ENCODE results near the gene UBE2C. TPM values are rescaled to one million over a fixed set of nuclear protein-coding genes. Genes with fewer than 3 reads are reported as not detected.

The UBE2C gene
- total and polyA plus RNA-seq, 2 donors (not counting 1 experiment from before 2014, with no cell fraction given): 0.54 to 2.4 TPM

- TF ChIP-seq EZH2 (IDR thresholded peaks at IDR 0.05; ENCODE audit: borderline replicate concordance, insufficient read depth, low read depth, low read length, poor library complexity, severe bottlenecking): no peak
- no peak for TF ChIP-seq CTCF (IDR thresholded peaks at IDR 0.05)
- H3K4me1 ChIP-seq (ENCODE audit: control insufficient read depth in 2 of 2, insufficient read depth in 2 of 2, low read length in 2 of 2): peaks cover 9 to 25% of the 10 kb centered on the region in 2 donors
- H3K27me3 ChIP-seq (replicated peaks in 1 of 4; ENCODE audit: control extremely low read depth in 1 of 4, control insufficient read depth in 3 of 4, insufficient read depth in 4 of 4, low read length in 3 of 4): no peaks in the 10 kb centered on the region
- H2AFZ ChIP-seq (ENCODE audit: insufficient read depth, low read depth, low read length, poor library complexity, severe bottlenecking): no peak overlapping the region
- no peaks in the 10 kb centered on the region for H3K79me2 ChIP-seq (ENCODE audit: control insufficient read depth, insufficient read depth, low read length)
- Mint-ChIP-seq H3K27me3 (no peaks in the 10 kb centered on the region), H3K9me3 (ENCODE audit: insufficient read depth) (no peaks in the 10 kb centered on the region), H3K4me3 (no peak overlapping the region), H3K4me1 (peaks cover 18% of the 10 kb centered on the region), H3K27ac (no peak overlapping the region)
- no peak overlapping the region for H3K4me3 ChIP-seq (ENCODE audit: control extremely low read depth in 1 of 5, extremely low read depth in 1 of 5, insufficient read depth in 1 of 5, low read depth in 2 of 5, low read length in 4 of 5)
- ChIA-PET POLR2A (interaction anchor here (0.6 kb wide), 1 partner anchor 22 kb away, joined by 3 read pairs; no protein-coding TSS in a partner anchor), CTCF (no interaction called here)
- no peaks in the 10 kb centered on the region for H4K20me1 ChIP-seq (ENCODE audit: control insufficient read depth, insufficient read depth, low read length, poor library complexity, severe bottlenecking)
- no CpG with 5 or more reads among the region's 1 CpG for WGBS (ENCODE audit: insufficient coverage)
- no peak overlapping the region for H3K27ac ChIP-seq (ENCODE audit: low read length in 2 of 2)
- intact Hi-C loops (cut with micrococcal nuclease): no loop called here
- no peak overlapping the region for H3K9ac ChIP-seq (ENCODE audit: low read length)
- no peak overlapping the region for H3K4me2 ChIP-seq (replicated peaks; ENCODE audit: low read depth, low read length, poor library complexity, severe bottlenecking)
- DNase-seq (no peak), ATAC-seq (ENCODE audit: low read depth) (no peak)
- peaks cover 0 to 8% of the 10 kb centered on the region in 2 experiments for H3K36me3 ChIP-seq (replicated peaks in 1 of 2; ENCODE audit: control extremely low read depth in 1 of 2, control insufficient read depth in 1 of 2, extremely low read depth in 1 of 2, insufficient read depth in 2 of 2, low read length in 1 of 2)
- H3K9me3 ChIP-seq (ENCODE audit: control extremely low read depth in 1 of 3, control insufficient read depth in 2 of 3, insufficient read depth in 1 of 3, low read length in 2 of 3): no peaks in the 10 kb centered on the region
Measured at GRCh38 chr20:45836841-45837240, 24.4 kb downstream of the UBE2C start.

DNA sequence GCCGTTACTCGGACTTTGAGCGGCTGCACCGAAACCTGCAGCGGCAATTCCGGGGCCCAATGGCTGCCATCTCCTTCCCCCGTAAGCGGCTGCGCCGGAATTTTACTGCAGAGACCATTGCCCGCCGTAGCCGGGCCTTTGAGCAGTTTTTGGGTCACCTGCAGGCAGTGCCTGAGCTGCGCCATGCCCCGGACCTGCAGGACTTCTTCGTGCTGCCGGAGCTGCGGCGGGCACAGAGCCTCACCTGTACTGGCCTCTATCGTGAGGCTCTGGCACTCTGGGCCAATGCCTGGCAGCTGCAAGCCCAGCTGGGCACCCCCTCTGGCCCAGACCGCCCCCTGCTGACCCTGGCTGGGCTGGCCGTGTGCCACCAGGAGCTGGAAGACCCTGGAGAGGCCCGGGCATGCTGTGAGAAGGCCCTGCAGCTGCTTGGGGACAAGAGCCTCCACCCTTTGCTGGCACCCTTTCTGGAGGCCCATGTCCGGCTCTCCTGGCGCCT, 28.3 kb downstream of the UBE2C start:
- DNase-seq (no peak), ATAC-seq (ENCODE audit: low read depth) (no peak)
- H3K4me1 ChIP-seq (ENCODE audit: control insufficient read depth in 2 of 2, insufficient read depth in 2 of 2, low read length in 2 of 2): peaks cover 14 to 21% of the 10 kb centered on the region in 2 donors
- H3K9ac ChIP-seq (ENCODE audit: low read length): no peak overlapping the region
- intact Hi-C loops (cut with micrococcal nuclease): no loop called here
- Mint-ChIP-seq H3K4me1 (peaks cover 18% of the 10 kb centered on the region), H3K4me3 (no peak overlapping the region), H3K9me3 (ENCODE audit: insufficient read depth) (no peaks in the 10 kb centered on the region), H3K27ac (no peak overlapping the region), H3K27me3 (no peaks in the 10 kb centered on the region)
- POLR2A ChIA-PET: no interaction called here
- H3K36me3 ChIP-seq (replicated peaks in 1 of 2; ENCODE audit: control extremely low read depth in 1 of 2, control insufficient read depth in 1 of 2, extremely low read depth in 1 of 2, insufficient read depth in 2 of 2, low read length in 1 of 2): peaks cover 11 to 37% of the 10 kb centered on the region in 2 experiments
- H4K20me1 ChIP-seq (ENCODE audit: control insufficient read depth, insufficient read depth, low read length, poor library complexity, severe bottlenecking): no peaks in the 10 kb centered on the region
- H3K27me3 ChIP-seq (replicated peaks in 1 of 4; ENCODE audit: control extremely low read depth in 1 of 4, control insufficient read depth in 3 of 4, insufficient read depth in 4 of 4, low read length in 3 of 4): no peaks in the 10 kb centered on the region
- WGBS (ENCODE audit: insufficient coverage): 95% methylated on average over 25 of the region's 25 CpGs
- no peak overlapping the region for H3K27ac ChIP-seq (ENCODE audit: low read length in 2 of 2)
- no peak overlapping the region for H3K4me3 ChIP-seq (ENCODE audit: control extremely low read depth in 1 of 5, extremely low read depth in 1 of 5, insufficient read depth in 1 of 5, low read depth in 2 of 5, low read length in 4 of 5)
- CTCF ChIA-PET: interaction anchor here (1.4 kb wide), 1 partner anchor 129 kb away, joined by 5 read pairs; no protein-coding TSS in a partner anchor
- TF ChIP-seq CTCF (IDR thresholded peaks at IDR 0.05) (no peak), EZH2 (IDR thresholded peaks at IDR 0.05; ENCODE audit: borderline replicate concordance, insufficient read depth, low read depth, low read length, poor library complexity, severe bottlenecking) (no peak)
- no peak overlapping the region for H2AFZ ChIP-seq (ENCODE audit: insufficient read depth, low read depth, low read length, poor library complexity, severe bottlenecking)
- no peak overlapping the region for H3K4me2 ChIP-seq (replicated peaks; ENCODE audit: low read depth, low read length, poor library complexity, severe bottlenecking)
- H3K79me2 ChIP-seq (ENCODE audit: control insufficient read depth, insufficient read depth, low read length): no peaks in the 10 kb centered on the region
- no peaks in the 10 kb centered on the region for H3K9me3 ChIP-seq (ENCODE audit: control extremely low read depth in 1 of 3, control insufficient read depth in 2 of 3, insufficient read depth in 1 of 3, low read length in 2 of 3)
